ENCODE data around the gene PCDH12. TPM values are rescaled to one million over a fixed set of nuclear protein-coding genes. Genes with fewer than 3 reads are reported as not detected.

The PCDH12 gene
- total RNA-seq, 1 experiment from 2014 or later, result 0.02 TPM

DNA sequence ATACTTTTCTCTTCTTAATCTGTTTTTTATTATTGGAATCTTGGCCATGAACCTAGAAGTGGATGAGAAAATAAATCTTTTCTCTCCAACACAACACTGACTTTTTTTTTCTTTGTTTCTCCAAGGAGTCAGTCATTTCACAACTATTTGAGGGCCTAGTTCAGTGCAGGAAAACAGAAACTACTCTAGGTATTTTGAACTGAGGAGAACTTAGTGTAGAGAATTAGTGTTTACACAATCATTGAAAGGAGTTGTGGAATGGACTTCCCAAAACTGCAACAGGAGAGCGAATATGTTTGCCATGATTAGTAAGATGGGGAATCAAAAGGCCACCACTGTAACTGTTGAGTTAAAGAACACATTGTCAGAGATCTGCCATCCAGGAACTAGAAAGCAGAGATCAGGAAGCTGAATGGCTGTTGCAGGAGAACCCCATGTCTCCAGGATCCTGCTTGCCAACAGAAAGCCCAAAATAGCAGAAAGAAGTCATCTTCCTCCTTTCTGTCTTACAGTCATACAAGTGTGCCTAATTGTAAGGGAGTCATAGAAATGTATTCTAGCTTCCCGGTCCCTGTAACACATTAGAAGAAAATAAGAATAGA lies 59.5 kb downstream of the PCDH12 start:
- H3K4me1 ChIP-seq (ENCODE audit: control insufficient read depth in 1 of 2, insufficient read depth in 2 of 2, low read length in 2 of 2), result no peaks in the 10 kb centered on the region
- H3K4me2 ChIP-seq (ENCODE audit: low read length), result no peak overlapping the region
- H3K4me3 ChIP-seq (replicated peaks in 1 of 2; ENCODE audit: low read depth in 1 of 2, low read length in 2 of 2), result no peak overlapping the region
- no peak for DNase-seq (ENCODE audit: low read depth, low spot score)
- no peaks in the 10 kb centered on the region for H3K79me2 ChIP-seq (ENCODE audit: insufficient read depth, low read length)
- H3K27ac ChIP-seq (ENCODE audit: low read depth, low read length), result no peak overlapping the region
- no peaks in the 10 kb centered on the region for H3K9me3 ChIP-seq (ENCODE audit: control insufficient read depth in 1 of 2, insufficient read depth in 1 of 2, low read depth in 1 of 2, low read length in 2 of 2)
- no peak overlapping the region for H2AFZ ChIP-seq (ENCODE audit: low read depth, low read length, poor library complexity, severe bottlenecking)
- TF ChIP-seq CBX3 (IDR thresholded peaks at IDR 0.05; ENCODE audit: low read depth) (no peak), POLR2A (IDR thresholded peaks at IDR 0.05; ENCODE audit: borderline replicate concordance, extremely low read depth, insufficient read depth, insufficient read length) (no peak), TCF7L2 (IDR thresholded peaks at IDR 0.05; ENCODE audit: borderline replicate concordance, extremely low read depth, insufficient read depth, insufficient read length) (no peak), ZFX (IDR thresholded peaks at IDR 0.05) (no peak), EGR1 (IDR thresholded peaks at IDR 0.05; ENCODE audit: low read depth) (no peak)
- TF ChIP-seq, protein P1, sequence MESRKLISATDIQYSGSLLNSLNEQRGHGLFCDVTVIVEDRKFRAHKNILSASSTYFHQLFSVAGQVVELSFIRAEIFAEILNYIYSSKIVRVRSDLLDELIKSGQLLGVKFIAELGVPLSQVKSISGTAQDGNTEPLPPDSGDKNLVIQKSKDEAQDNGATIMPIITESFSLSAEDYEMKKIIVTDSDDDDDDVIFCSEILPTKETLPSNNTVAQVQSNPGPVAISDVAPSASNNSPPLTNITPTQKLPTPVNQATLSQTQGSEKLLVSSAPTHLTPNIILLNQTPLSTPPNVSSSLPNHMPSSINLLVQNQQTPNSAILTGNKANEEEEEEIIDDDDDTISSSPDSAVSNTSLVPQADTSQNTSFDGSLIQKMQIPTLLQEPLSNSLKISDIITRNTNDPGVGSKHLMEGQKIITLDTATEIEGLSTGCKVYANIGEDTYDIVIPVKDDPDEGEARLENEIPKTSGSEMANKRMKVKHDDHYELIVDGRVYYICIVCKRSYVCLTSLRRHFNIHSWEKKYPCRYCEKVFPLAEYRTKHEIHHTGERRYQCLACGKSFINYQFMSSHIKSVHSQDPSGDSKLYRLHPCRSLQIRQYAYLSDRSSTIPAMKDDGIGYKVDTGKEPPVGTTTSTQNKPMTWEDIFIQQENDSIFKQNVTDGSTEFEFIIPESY (IDR thresholded peaks at IDR 0.05; ENCODE audit: extremely low read depth, insufficient replicate concordance, low read length), result no peak
- BruUV-seq (replicated peaks), result no TSS peak
- CTCF ChIA-PET, result no interaction called here
- H3K36me3 ChIP-seq (ENCODE audit: control insufficient read depth in 1 of 2, insufficient read depth in 2 of 2, low read length in 2 of 2), result no peaks in the 10 kb centered on the region
- RAD21 ChIA-PET (ENCODE audit: low non-redundant PET in 1 of 2, low total read pairs in 2 of 2, uncharacterized antibody in 2 of 2, unreplicated experiment in 2 of 2), result no interaction called here
- H3K27me3 ChIP-seq (ENCODE audit: insufficient read depth, low read length), result no peaks in the 10 kb centered on the region
- H4K20me1 ChIP-seq (ENCODE audit: insufficient read depth), result no peaks in the 10 kb centered on the region
- intact Hi-C loops (cut with micrococcal nuclease), result no loop called here
- ATAC-seq, result no peak
- H3K9ac ChIP-seq (ENCODE audit: low read length), result no peak overlapping the region
- POLR2A ChIA-PET, result no interaction called here
- H3K9me2 ChIP-seq (ENCODE audit: insufficient read depth), result no peaks in the 10 kb centered on the region

DNA sequence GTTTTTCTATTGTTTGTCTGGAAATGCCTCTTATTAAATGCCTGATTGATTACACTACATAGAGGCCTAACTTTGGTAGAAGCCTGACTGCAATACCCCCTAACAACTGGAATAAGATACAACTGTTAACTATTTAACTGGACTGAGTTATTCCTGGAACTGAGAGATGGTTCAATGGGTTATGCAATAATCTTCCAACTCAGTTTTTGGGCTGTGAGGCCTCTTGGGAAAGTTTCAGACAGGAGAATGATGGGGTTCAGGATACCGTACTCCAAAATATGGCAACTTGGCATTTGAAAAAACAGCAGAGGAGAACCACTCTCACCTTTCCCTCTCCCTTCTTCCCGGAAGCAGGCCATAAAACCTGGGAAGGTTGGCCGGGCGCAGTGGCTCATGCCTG lies 60.6 kb downstream of the PCDH12 start:
- no peak for DNase-seq (ENCODE audit: low read depth, low spot score)
- no peaks in the 10 kb centered on the region for H3K9me2 ChIP-seq (ENCODE audit: insufficient read depth)
- H3K4me2 ChIP-seq (ENCODE audit: low read length), result no peak overlapping the region
- H3K9ac ChIP-seq (ENCODE audit: low read length), result no peak overlapping the region
- no peaks in the 10 kb centered on the region for H3K9me3 ChIP-seq (ENCODE audit: control insufficient read depth in 1 of 2, insufficient read depth in 1 of 2, low read depth in 1 of 2, low read length in 2 of 2)
- TF ChIP-seq, protein P1 (IDR thresholded peaks at IDR 0.05; ENCODE audit: extremely low read depth, insufficient replicate concordance, low read length), result no peak
- TF ChIP-seq EGR1 (IDR thresholded peaks at IDR 0.05; ENCODE audit: low read depth), result no peak
- TF ChIP-seq JUND (IDR thresholded peaks at IDR 0.05), result no peak
- no peak for TF ChIP-seq FOSL1 (IDR thresholded peaks at IDR 0.05; ENCODE audit: low read depth)
- TF ChIP-seq ELF1 (IDR thresholded peaks at IDR 0.05; ENCODE audit: borderline replicate concordance, low read depth), result no peak
- no peak for TF ChIP-seq ZFX (IDR thresholded peaks at IDR 0.05)
- no peaks in the 10 kb centered on the region for H3K27me3 ChIP-seq (ENCODE audit: insufficient read depth, low read length)
- CTCF ChIA-PET, result no interaction called here
- intact Hi-C loops (cut with micrococcal nuclease), result no loop called here
- no peaks in the 10 kb centered on the region for H4K20me1 ChIP-seq (ENCODE audit: insufficient read depth)
- H3K4me1 ChIP-seq (ENCODE audit: control insufficient read depth in 1 of 2, insufficient read depth in 2 of 2, low read length in 2 of 2), result no peaks in the 10 kb centered on the region
- H3K4me3 ChIP-seq (replicated peaks in 1 of 2; ENCODE audit: low read depth in 1 of 2, low read length in 2 of 2), result no peak overlapping the region
- H3K79me2 ChIP-seq (ENCODE audit: insufficient read depth, low read length), result no peaks in the 10 kb centered on the region
- H3K36me3 ChIP-seq (ENCODE audit: control insufficient read depth in 1 of 2, insufficient read depth in 2 of 2, low read length in 2 of 2), result no peaks in the 10 kb centered on the region
- no peak overlapping the region for H3K27ac ChIP-seq (ENCODE audit: low read depth, low read length)
- RAD21 ChIA-PET (ENCODE audit: low non-redundant PET in 1 of 2, low total read pairs in 2 of 2, uncharacterized antibody in 2 of 2, unreplicated experiment in 2 of 2), result no interaction called here
- POLR2A ChIA-PET, result no interaction called here
- BruUV-seq (replicated peaks), result no TSS peak
- no peak for ATAC-seq
- H2AFZ ChIP-seq (ENCODE audit: low read depth, low read length, poor library complexity, severe bottlenecking), result no peak overlapping the region

Measured in HCT116 (cell line).